ENCODE measurements around the gene SMIM33.

DNA sequence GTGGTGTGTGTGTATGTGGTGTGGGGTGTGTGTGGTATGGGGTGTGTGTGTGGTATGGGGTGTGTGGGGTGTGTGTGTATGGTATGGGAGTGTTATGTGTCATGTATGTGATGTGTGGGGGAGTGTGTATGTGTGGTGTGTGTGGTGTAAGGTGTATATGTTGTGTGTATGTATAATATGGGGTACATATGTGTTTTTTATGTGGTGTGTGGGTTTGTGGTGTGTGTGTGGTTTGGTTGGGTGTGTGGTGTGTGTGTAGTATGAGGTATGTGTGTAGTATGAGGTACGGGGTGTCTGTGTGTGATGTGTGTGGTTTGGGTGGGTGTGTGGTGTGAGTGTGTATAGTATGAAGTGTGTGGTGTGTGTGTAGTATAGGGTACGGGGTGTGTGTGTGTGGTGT is 19.6 kb upstream of the SMIM33 start:
- TF ChIP-seq CTCF (conservative IDR thresholded peaks at IDR 0.05; ENCODE audit: low read length), result no peak
- no peak for TF ChIP-seq EZH2phosphoT487 (IDR thresholded peaks at IDR 0.05; ENCODE audit: borderline replicate concordance)

Measured in Loucy (cell line).